ENCODE measurements around the gene FKBP11.
"Not testable (repeated sequence)": the region's sequence is repeated elsewhere in the genome, so short reads cannot be mapped to it uniquely, and the experiment has no call there.

Gene FKBP11

GRCh38 chr12:48880647-48881046 lies 44.6 kb downstream of the FKBP11 start:
- Histone ChIP-seq H3K36me3 (ENCODE audit: control insufficient read depth, low read length) (no peaks in the 10 kb centered on the region), H4K20me1 (ENCODE audit: control insufficient read depth, insufficient read depth, low read depth, low read length) (no peaks in the 10 kb centered on the region), H3K9me3 (ENCODE audit: control insufficient read depth, insufficient read depth, low read length) (no peaks in the 10 kb centered on the region)

GRCh38 chr12:48878548-48878947 lies 46.7 kb downstream of the FKBP11 start:
- Histone ChIP-seq H3K27me3 (ENCODE audit: control insufficient read depth, low read length) (peaks cover 22% of the 10 kb centered on the region), H3K79me2 (ENCODE audit: control insufficient read depth, low read length) (no peaks in the 10 kb centered on the region), H3K9me2 (replicated peaks; ENCODE audit: control insufficient read depth, low read length) (no peaks in the 10 kb centered on the region), H3K36me3 (ENCODE audit: control insufficient read depth, low read length) (no peaks in the 10 kb centered on the region), H3K4me3 (ENCODE audit: low read length) (no peak overlapping the region), H4K20me1 (ENCODE audit: control insufficient read depth, insufficient read depth, low read depth, low read length) (no peaks in the 10 kb centered on the region), H3F3A (ENCODE audit: control insufficient read depth, insufficient read depth) (no peaks in the 10 kb centered on the region), H3K4me1 (ENCODE audit: control insufficient read depth, low read length) (no peaks in the 10 kb centered on the region), H3K4me2 (ENCODE audit: low read length) (no peak overlapping the region), H3K9me3 (ENCODE audit: control insufficient read depth, insufficient read depth, low read length) (no peaks in the 10 kb centered on the region), H3K27ac (ENCODE audit: low read depth, low read length) (no peak overlapping the region)
- no peak for TF ChIP-seq EZH2phosphoT487 (IDR thresholded peaks at IDR 0.05; ENCODE audit: borderline replicate concordance, low read length)
- TF ChIP-seq CTCF (IDR thresholded peaks at IDR 0.05; ENCODE audit: low read depth, low read length, poor library complexity, severe bottlenecking): no peak

More at GRCh38 chr12:48880647-48881046, 44.6 kb downstream of the FKBP11 start:
- no peaks in the 10 kb centered on the region for H3K4me1 ChIP-seq (ENCODE audit: control insufficient read depth, low read length)
- H3K27me3 ChIP-seq (ENCODE audit: control insufficient read depth, low read length): peaks cover 29% of the 10 kb centered on the region
- no peak overlapping the region for H3K4me2 ChIP-seq (ENCODE audit: low read length)
- H3K4me3 ChIP-seq (ENCODE audit: low read length): no peak overlapping the region
- no peak overlapping the region for H3K27ac ChIP-seq (ENCODE audit: low read depth, low read length)
- H3K79me2 ChIP-seq (ENCODE audit: control insufficient read depth, low read length): no peaks in the 10 kb centered on the region
- H3F3A ChIP-seq (ENCODE audit: control insufficient read depth, insufficient read depth): no peaks in the 10 kb centered on the region
- H3K9me2 ChIP-seq (replicated peaks; ENCODE audit: control insufficient read depth, low read length): no peaks in the 10 kb centered on the region
- TF ChIP-seq CTCF (IDR thresholded peaks at IDR 0.05; ENCODE audit: low read depth, low read length, poor library complexity, severe bottlenecking): no peak
- TF ChIP-seq EZH2phosphoT487 (IDR thresholded peaks at IDR 0.05; ENCODE audit: borderline replicate concordance, low read length): no peak

- no peak overlapping the region for H3K4me3 ChIP-seq (ENCODE audit: low read length)
- H3K9me2 ChIP-seq (replicated peaks; ENCODE audit: control insufficient read depth, low read length): no peaks in the 10 kb centered on the region
- no peaks in the 10 kb centered on the region for H3K9me3 ChIP-seq (ENCODE audit: control insufficient read depth, insufficient read depth, low read length)
- no peak overlapping the region for H3K4me2 ChIP-seq (ENCODE audit: low read length)
- no peaks in the 10 kb centered on the region for H3F3A ChIP-seq (ENCODE audit: control insufficient read depth, insufficient read depth)
- H3K27ac ChIP-seq (ENCODE audit: low read depth, low read length): no peak overlapping the region
- peaks cover 11% of the 10 kb centered on the region for H3K27me3 ChIP-seq (ENCODE audit: control insufficient read depth, low read length)
- H3K4me1 ChIP-seq (ENCODE audit: control insufficient read depth, low read length): no peaks in the 10 kb centered on the region
- TF ChIP-seq EZH2phosphoT487 (IDR thresholded peaks at IDR 0.05; ENCODE audit: borderline replicate concordance, low read length) (no peak), CTCF (IDR thresholded peaks at IDR 0.05; ENCODE audit: low read depth, low read length, poor library complexity, severe bottlenecking) (no peak)
- no peaks in the 10 kb centered on the region for H4K20me1 ChIP-seq (ENCODE audit: control insufficient read depth, insufficient read depth, low read depth, low read length)
- H3K79me2 ChIP-seq (ENCODE audit: control insufficient read depth, low read length): no peaks in the 10 kb centered on the region
- H3K36me3 ChIP-seq (ENCODE audit: control insufficient read depth, low read length): no peaks in the 10 kb centered on the region
Measured at GRCh38 chr12:48875944-48876515, 49.3 kb downstream of the FKBP11 start.

GRCh38 chr12:48873534-48873933 lies 51.8 kb downstream of the FKBP11 start:
- not testable (repeated sequence) for H3K27me3 ChIP-seq (ENCODE audit: control insufficient read depth, low read length); H3K4me2 ChIP-seq (ENCODE audit: low read length); H3F3A ChIP-seq (ENCODE audit: control insufficient read depth, insufficient read depth); H4K20me1 ChIP-seq (ENCODE audit: control insufficient read depth, insufficient read depth, low read depth, low read length); H3K4me1 ChIP-seq (ENCODE audit: control insufficient read depth, low read length); H3K27ac ChIP-seq (ENCODE audit: low read depth, low read length); H3K36me3 ChIP-seq (ENCODE audit: control insufficient read depth, low read length); H3K9me3 ChIP-seq (ENCODE audit: control insufficient read depth, insufficient read depth, low read length); H3K4me3 ChIP-seq (ENCODE audit: low read length); H3K9me2 ChIP-seq (replicated peaks; ENCODE audit: control insufficient read depth, low read length); H3K79me2 ChIP-seq (ENCODE audit: control insufficient read depth, low read length)

Data from DOHH2 (cell line).